ENCODE results near the gene CRACR2A.

CRACR2A gene

DNA sequence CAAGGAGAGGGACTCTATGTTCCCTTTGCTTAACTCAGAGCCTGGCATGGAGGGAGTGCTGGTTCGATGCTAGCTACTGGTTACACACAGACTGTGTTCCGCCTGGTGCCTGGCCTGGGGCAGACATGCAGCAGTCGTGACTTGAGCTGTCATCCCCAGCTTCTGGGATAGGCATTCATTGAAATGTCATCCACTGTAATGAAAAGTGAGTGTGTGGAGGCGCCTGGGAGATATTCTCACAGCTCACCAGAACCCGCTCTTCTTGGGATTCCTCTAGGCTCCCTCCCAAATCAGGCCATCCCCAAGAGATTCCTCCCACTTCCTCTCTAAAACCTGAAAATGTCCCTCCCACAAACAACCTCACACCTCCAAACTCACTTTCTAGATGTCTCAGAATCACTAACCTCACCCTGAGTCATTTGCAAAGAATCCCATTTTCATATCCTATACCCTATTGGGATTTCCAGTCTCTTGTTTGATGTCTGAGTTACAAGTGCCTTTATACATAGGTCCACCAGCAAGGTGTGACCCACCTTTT is 82.8 kb downstream of the CRACR2A start:
- Histone ChIP-seq H3K4me1 (ENCODE audit: control insufficient read depth, insufficient read depth, low read length) (no peaks in the 10 kb centered on the region), H3K36me3 (ENCODE audit: control insufficient read depth, insufficient read depth, low read length) (no peaks in the 10 kb centered on the region), H3K27ac (ENCODE audit: low read length) (no peak overlapping the region), H3K9me3 (ENCODE audit: control insufficient read depth, insufficient read depth, low read length) (no peaks in the 10 kb centered on the region), H3K27me3 (ENCODE audit: control insufficient read depth, insufficient read depth, low read length) (no peaks in the 10 kb centered on the region), H3K4me3 (ENCODE audit: low read length) (no peak overlapping the region)
- DNase-seq (ENCODE audit: low read depth, low spot score): no peak
- WGBS (ENCODE audit: insufficient coverage, insufficient read length): no CpG with 5 or more reads among the region's 5 CpGs

GRCh38 chr12:3669594-3669993 is 83.3 kb downstream of the CRACR2A start:
- H3K9me3 ChIP-seq (ENCODE audit: control insufficient read depth, insufficient read depth, low read length): no peaks in the 10 kb centered on the region
- DNase-seq (ENCODE audit: low read depth, low spot score): no peak
- H3K36me3 ChIP-seq (ENCODE audit: control insufficient read depth, insufficient read depth, low read length): no peaks in the 10 kb centered on the region
- no CpG with 5 or more reads among the region's 4 CpGs for WGBS (ENCODE audit: insufficient coverage, insufficient read length)
- H3K4me1 ChIP-seq (ENCODE audit: control insufficient read depth, insufficient read depth, low read length): no peaks in the 10 kb centered on the region
- H3K4me3 ChIP-seq (ENCODE audit: low read length): no peak overlapping the region
- no peak overlapping the region for H3K27ac ChIP-seq (ENCODE audit: low read length)
- no peaks in the 10 kb centered on the region for H3K27me3 ChIP-seq (ENCODE audit: control insufficient read depth, insufficient read depth, low read length)

DNA sequence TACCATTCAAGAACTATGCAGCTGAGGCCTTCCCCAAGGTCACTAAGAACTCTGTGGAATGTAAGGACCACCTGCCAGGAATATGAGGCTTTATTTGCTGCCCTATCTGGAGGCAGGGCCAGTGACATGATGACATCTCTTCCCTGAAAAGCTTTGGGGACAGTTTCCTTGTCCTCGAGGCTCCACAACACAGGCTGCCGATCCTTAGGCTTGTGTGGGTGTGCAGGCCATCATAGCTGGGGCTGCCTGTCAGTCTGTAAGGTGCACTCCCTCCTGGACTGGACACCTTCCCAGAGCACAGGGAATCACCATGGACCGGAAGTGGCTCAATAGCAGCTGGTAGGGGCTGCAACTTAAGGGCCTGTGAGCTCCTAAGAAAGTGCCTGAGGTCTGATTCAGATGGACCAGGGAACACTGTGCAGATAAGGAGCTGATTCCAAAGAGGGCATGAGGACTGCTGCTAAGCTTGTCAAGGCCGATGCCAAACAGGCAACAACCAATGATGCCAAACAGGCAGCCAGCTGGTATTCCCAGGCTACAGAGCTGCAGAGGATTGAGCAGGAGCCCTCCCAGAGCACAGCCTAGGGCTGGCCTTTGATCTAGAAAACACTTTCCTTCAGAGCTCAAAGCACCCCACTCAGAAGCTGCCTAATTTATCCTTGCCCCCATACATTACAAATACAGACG is 84.3 kb downstream of the CRACR2A start:
- Histone ChIP-seq H3K4me1 (ENCODE audit: control insufficient read depth, insufficient read depth, low read length) (no peaks in the 10 kb centered on the region), H3K27me3 (ENCODE audit: control insufficient read depth, insufficient read depth, low read length) (no peaks in the 10 kb centered on the region), H3K36me3 (ENCODE audit: control insufficient read depth, insufficient read depth, low read length) (no peaks in the 10 kb centered on the region), H3K27ac (ENCODE audit: low read length) (no peak overlapping the region), H3K9me3 (ENCODE audit: control insufficient read depth, insufficient read depth, low read length) (no peaks in the 10 kb centered on the region), H3K4me3 (ENCODE audit: low read length) (no peak overlapping the region)
- DNase-seq (ENCODE audit: low read depth, low spot score): no peak
- WGBS (ENCODE audit: insufficient coverage, insufficient read length): no CpG with 5 or more reads among the region's 5 CpGs

DNA sequence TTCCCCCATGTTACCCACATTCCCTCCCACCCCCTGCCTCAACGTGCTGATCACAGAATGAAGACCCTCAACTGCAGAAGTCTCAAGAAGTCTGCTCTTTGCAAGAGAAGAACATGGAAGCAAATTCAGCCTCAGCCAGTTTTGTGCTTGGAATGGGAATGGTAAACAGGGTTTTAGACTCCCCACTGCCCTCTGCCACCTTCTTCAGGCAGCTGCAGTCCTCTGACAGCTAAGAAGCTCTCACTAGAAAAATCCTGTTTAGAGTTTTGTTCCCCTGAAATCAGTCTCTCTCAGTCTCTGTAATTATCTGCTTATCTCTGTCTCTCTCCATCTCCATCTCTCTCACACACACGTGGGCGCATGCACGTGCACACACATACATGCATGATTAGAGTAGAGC is 85.4 kb downstream of the CRACR2A start:
- H3K4me3 ChIP-seq (ENCODE audit: low read length): no peak overlapping the region
- no peak overlapping the region for H3K27ac ChIP-seq (ENCODE audit: low read length)
- H3K4me1 ChIP-seq (ENCODE audit: control insufficient read depth, insufficient read depth, low read length): no peaks in the 10 kb centered on the region
- no peaks in the 10 kb centered on the region for H3K27me3 ChIP-seq (ENCODE audit: control insufficient read depth, insufficient read depth, low read length)
- no peaks in the 10 kb centered on the region for H3K36me3 ChIP-seq (ENCODE audit: control insufficient read depth, insufficient read depth, low read length)
- H3K9me3 ChIP-seq (ENCODE audit: control insufficient read depth, insufficient read depth, low read length): no peaks in the 10 kb centered on the region
- no peak for DNase-seq (ENCODE audit: low read depth, low spot score)
- WGBS (ENCODE audit: insufficient coverage, insufficient read length): no CpG with 5 or more reads among the region's 4 CpGs

- no peak overlapping the region for H3K27ac ChIP-seq (ENCODE audit: low read length)
- no peaks in the 10 kb centered on the region; the same call in 1 of the 2 replicates for H3K4me1 ChIP-seq (ENCODE audit: control insufficient read depth, insufficient read depth, low read length)
- H3K9me3 ChIP-seq (ENCODE audit: control insufficient read depth, insufficient read depth, low read length): no peaks in the 10 kb centered on the region
- WGBS (ENCODE audit: insufficient coverage, insufficient read length): no CpG with 5 or more reads among the region's 7 CpGs
- no peaks in the 10 kb centered on the region for H3K27me3 ChIP-seq (ENCODE audit: control insufficient read depth, insufficient read depth, low read length)
- H3K36me3 ChIP-seq (ENCODE audit: control insufficient read depth, insufficient read depth, low read length): no peaks in the 10 kb centered on the region
- no peak for DNase-seq (ENCODE audit: low read depth, low spot score)
- H3K4me3 ChIP-seq (ENCODE audit: low read length): no peak overlapping the region
Measured at GRCh38 chr12:3666441-3666840, 86.5 kb downstream of the CRACR2A start.

GRCh38 chr12:3662521-3662921 is 90.4 kb downstream of the CRACR2A start:
- no peak overlapping the region for H3K4me3 ChIP-seq (ENCODE audit: low read length)
- no peak overlapping the region for H3K27ac ChIP-seq (ENCODE audit: low read length)

DNA sequence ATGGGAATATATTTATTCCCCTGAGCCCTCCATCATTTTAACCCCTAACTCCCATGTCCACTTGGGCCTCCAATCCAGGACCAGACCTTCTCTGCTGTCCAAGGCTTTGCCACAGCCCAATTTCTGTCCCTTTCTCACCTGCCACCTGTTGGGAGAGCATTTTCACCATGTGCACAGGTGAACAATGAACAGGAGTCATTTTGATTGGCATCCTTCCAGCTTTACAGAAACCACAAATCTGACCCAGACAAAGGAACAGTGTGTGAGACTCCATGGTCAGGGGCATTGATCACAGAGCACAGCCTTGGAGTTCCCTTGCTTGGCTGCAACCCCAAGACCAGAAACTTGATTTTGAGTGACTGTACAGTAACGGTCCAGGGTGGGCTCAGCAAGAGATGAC is 91.9 kb downstream of the CRACR2A start:
- Histone ChIP-seq H3K27me3 (ENCODE audit: control insufficient read depth, insufficient read depth, low read length) (no peaks in the 10 kb centered on the region), H3K36me3 (ENCODE audit: control insufficient read depth, insufficient read depth, low read length) (no peaks in the 10 kb centered on the region), H3K27ac (ENCODE audit: low read length) (no peak overlapping the region), H3K9me3 (ENCODE audit: control insufficient read depth, insufficient read depth, low read length) (no peaks in the 10 kb centered on the region), H3K4me3 (ENCODE audit: low read length) (no peak overlapping the region), H3K4me1 (ENCODE audit: control insufficient read depth, insufficient read depth, low read length) (no peaks in the 10 kb centered on the region; the same call in 1 of the 2 replicates)
- no peak for DNase-seq (ENCODE audit: low read depth, low spot score)
- WGBS (ENCODE audit: insufficient coverage, insufficient read length): no CpG with 5 or more reads among the region's 1 CpG

More at GRCh38 chr12:3662521-3662921, 90.4 kb downstream of the CRACR2A start:
- no peak for DNase-seq (ENCODE audit: low read depth, low spot score)
- WGBS (ENCODE audit: insufficient coverage, insufficient read length): no CpG with 5 or more reads among the region's 5 CpGs
- Histone ChIP-seq H3K27me3 (ENCODE audit: control insufficient read depth, insufficient read depth, low read length) (no peaks in the 10 kb centered on the region), H3K36me3 (ENCODE audit: control insufficient read depth, insufficient read depth, low read length) (no peaks in the 10 kb centered on the region), H3K4me1 (ENCODE audit: control insufficient read depth, insufficient read depth, low read length) (no peaks in the 10 kb centered on the region; the same call in 1 of the 2 replicates), H3K9me3 (ENCODE audit: control insufficient read depth, insufficient read depth, low read length) (no peaks in the 10 kb centered on the region)

DNA sequence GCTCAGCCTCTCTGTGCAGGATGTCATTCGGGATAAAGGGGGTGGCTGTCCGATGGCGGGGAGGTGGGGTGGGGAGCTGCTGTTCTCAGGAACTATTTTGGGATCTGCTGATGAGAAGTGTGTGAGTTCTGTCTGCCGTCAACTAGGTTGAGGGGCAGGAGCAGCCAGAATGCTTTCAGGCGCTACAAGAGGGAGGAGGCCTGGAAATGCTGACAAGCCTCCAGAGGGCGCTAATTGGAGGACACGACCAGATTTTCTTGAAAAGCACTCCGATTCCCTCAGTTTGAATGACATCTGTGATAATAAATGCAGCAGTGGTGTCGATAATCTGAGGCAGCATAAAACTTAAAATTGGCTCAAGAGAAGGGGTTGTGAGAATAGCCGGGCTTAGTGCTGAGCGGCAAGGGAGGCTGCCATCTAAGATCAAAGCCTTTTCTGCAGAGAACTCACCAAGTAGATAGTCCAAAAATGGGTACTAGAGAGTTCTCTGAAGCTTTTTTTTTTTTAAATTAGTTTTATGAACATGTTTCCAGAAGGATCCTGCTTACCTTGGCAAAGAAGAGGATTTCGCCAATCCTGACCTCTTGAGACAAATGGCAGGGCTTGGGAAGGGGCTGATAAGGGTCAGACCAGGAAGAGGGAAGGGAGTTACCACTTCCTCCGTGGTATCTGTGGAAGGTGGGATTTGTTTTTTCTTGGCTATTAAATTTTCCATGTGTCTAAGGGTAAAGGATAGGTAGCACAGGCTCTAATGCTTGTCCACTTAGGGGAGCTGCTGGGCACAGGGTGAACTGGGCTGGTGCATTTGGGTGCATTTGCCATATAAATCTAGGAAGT is 94.4 kb downstream of the CRACR2A start:
- Histone ChIP-seq H3K9me3 (ENCODE audit: control insufficient read depth, insufficient read depth, low read length) (no peaks in the 10 kb centered on the region), H3K27me3 (ENCODE audit: control insufficient read depth, insufficient read depth, low read length) (no peaks in the 10 kb centered on the region), H3K27ac (ENCODE audit: low read length) (no peak overlapping the region), H3K4me1 (ENCODE audit: control insufficient read depth, insufficient read depth, low read length) (no peaks in the 10 kb centered on the region; the same call in 1 of the 2 replicates), H3K4me3 (ENCODE audit: low read length) (no peak overlapping the region), H3K36me3 (ENCODE audit: control insufficient read depth, insufficient read depth, low read length) (no peaks in the 10 kb centered on the region)
- DNase-seq (ENCODE audit: low read depth, low spot score): peak; percentile 47
- no CpG with 5 or more reads among the region's 13 CpGs for WGBS (ENCODE audit: insufficient coverage, insufficient read length)

DNA sequence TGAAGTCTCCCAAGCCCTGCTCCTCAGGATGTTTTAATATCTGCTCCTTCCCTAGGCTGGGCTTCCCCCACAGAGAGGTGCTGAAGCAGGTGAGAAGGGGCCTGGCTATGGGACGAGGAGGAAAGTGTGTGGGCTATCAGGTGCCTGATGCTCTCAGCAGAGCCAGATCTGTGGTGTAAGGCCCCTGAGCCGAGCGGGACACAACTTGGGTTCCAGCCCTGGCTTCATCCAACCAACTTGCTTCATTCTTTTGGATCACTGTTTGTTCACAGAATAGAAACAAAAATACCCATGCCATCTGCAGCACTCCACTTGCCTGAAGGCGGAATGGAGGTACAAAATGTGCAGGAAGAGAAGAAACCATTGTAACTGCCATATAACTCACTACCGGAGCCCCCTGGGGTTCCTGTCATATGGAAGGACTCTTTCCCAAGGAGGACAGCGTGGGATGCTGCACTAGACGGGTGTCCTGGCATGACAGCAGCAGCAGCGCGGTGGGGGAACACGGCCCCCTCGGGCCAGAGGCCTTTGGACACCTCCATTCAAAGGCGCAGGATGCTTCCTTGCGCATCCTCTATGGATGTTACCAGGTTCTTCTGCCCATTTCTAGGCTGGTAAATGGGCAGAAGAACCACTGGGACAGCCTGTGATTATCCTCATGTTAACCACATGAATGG is 95.8 kb downstream of the CRACR2A start:
- no peak overlapping the region for H3K27ac ChIP-seq (ENCODE audit: low read length)
- DNase-seq (ENCODE audit: low read depth, low spot score): no peak
- no peaks in the 10 kb centered on the region for H3K4me1 ChIP-seq (ENCODE audit: control insufficient read depth, insufficient read depth, low read length)
- H3K4me3 ChIP-seq (ENCODE audit: low read length): no peak overlapping the region
- no peaks in the 10 kb centered on the region for H3K36me3 ChIP-seq (ENCODE audit: control insufficient read depth, insufficient read depth, low read length)
- no peaks in the 10 kb centered on the region for H3K27me3 ChIP-seq (ENCODE audit: control insufficient read depth, insufficient read depth, low read length)
- no CpG with 5 or more reads among the region's 13 CpGs for WGBS (ENCODE audit: insufficient coverage, insufficient read length)
- no peaks in the 10 kb centered on the region for H3K9me3 ChIP-seq (ENCODE audit: control insufficient read depth, insufficient read depth, low read length)

GRCh38 chr12:3655328-3655900 is 97.5 kb downstream of the CRACR2A start:
- WGBS (ENCODE audit: insufficient coverage, insufficient read length): no CpG with 5 or more reads among the region's 4 CpGs
- H3K4me1 ChIP-seq (ENCODE audit: control insufficient read depth, insufficient read depth, low read length): no peaks in the 10 kb centered on the region
- H3K4me3 ChIP-seq (ENCODE audit: low read length): no peak overlapping the region
- H3K36me3 ChIP-seq (ENCODE audit: control insufficient read depth, insufficient read depth, low read length): no peaks in the 10 kb centered on the region
- no peaks in the 10 kb centered on the region for H3K27me3 ChIP-seq (ENCODE audit: control insufficient read depth, insufficient read depth, low read length)
- no peak overlapping the region for H3K27ac ChIP-seq (ENCODE audit: low read length)
- peak; percentile 55 for DNase-seq (ENCODE audit: low read depth, low spot score)
- H3K9me3 ChIP-seq (ENCODE audit: control insufficient read depth, insufficient read depth, low read length): no peaks in the 10 kb centered on the region
